GM23248 (cell line): Measurements from ENCODE around the gene LSM14B. TPM values are rescaled to one million over a fixed set of nuclear protein-coding genes. Genes with fewer than 3 reads are reported as not detected.

ENCODE experiments used
- DNase-seq: peaks from one replicate; pipeline ENCODE4 v3.0.0-alpha.2; 2015
- H2AFZ ChIP-seq: fragments of 200-600 bp; sonication (generic); 2 replicates; pipeline ENCODE4 v1.6.1; 2016; ENCODE audit warnings: antibody characterized with exemption
- H3F3A ChIP-seq: fragments of 200-600 bp; sonication (generic); 2 replicates; pipeline ENCODE4 v1.6.1; 2016; ENCODE audit warnings: mild to moderate bottlenecking, antibody characterized with exemption, mixed run types; ENCODE audit not compliant: insufficient read depth
- H3K27ac ChIP-seq: fragments of 200-600 bp; sonication (generic); 2 replicates; pipeline ENCODE4 v1.5.1; 2016; ENCODE audit warnings: mild to moderate bottlenecking
- H3K27me3 ChIP-seq: fragments of 200-600 bp; sonication (generic); replicated peaks from 2 replicates; pipeline ENCODE4 v1.6.1; 2016; ENCODE audit warnings: mild to moderate bottlenecking; ENCODE audit not compliant: insufficient read depth
- H3K36me3 ChIP-seq: fragments of 200-600 bp; sonication (generic); 2 replicates; pipeline ENCODE4 v1.6.1; 2016; ENCODE audit warnings: low read depth, mild to moderate bottlenecking
- H3K4me1 ChIP-seq: fragments of 200-600 bp; sonication (generic); 2 replicates; pipeline ENCODE4 v1.6.1; 2016; ENCODE audit warnings: mild to moderate bottlenecking; ENCODE audit not compliant: insufficient read depth
- H3K4me2 ChIP-seq: fragments of 200-600 bp; sonication (generic); one replicate; pipeline ENCODE4 v1.6.1; 2016; ENCODE audit warnings: mild to moderate bottlenecking; ENCODE audit not compliant: unreplicated experiment
- H3K4me3 ChIP-seq: fragments of 200-600 bp; sonication (generic); 2 replicates; pipeline ENCODE4 v1.5.1; 2016; ENCODE audit warnings: mild to moderate bottlenecking
- H3K79me2 ChIP-seq: fragments of 200-600 bp; sonication (generic); 2 replicates; pipeline ENCODE4 v1.6.1; 2016; ENCODE audit warnings: mild to moderate bottlenecking; ENCODE audit not compliant: insufficient read depth
- H3K9ac ChIP-seq: fragments of 200-600 bp; sonication (generic); 2 replicates; pipeline ENCODE4 v1.6.1; 2016; ENCODE audit warnings: mild to moderate bottlenecking
- H3K9me2 ChIP-seq: fragments of 200-600 bp; sonication (generic); 2 replicates; pipeline ENCODE4 v1.6.1; 2016; ENCODE audit warnings: mixed run types, mild to moderate bottlenecking, moderate library complexity; ENCODE audit not compliant: insufficient read depth
- H3K9me3 ChIP-seq: fragments of 200-600 bp; sonication (generic); one replicate; pipeline ENCODE4 v1.6.1; 2017; ENCODE audit warnings: low read depth
- H4K20me1 ChIP-seq: fragments of 200-600 bp; sonication (generic); 2 replicates; pipeline ENCODE4 v1.6.0; 2016; ENCODE audit not compliant: insufficient read depth
- EZH2 ChIP-seq: fragments of 200-600 bp; sonication (generic); IDR thresholded peaks from 2 replicates; pipeline ENCODE4 v1.6.1; 2018; ENCODE audit warnings: antibody characterized with exemption, mild to moderate bottlenecking; ENCODE audit not compliant: insufficient read depth, poor library complexity, severe bottlenecking
- EZH2phosphoT487 ChIP-seq: fragments of 200-600 bp; sonication (generic); IDR thresholded peaks from 2 replicates; pipeline ENCODE4 v1.6.1; 2018; ENCODE audit warnings: antibody characterized with exemption, moderate library complexity, mild to moderate bottlenecking, low read depth; ENCODE audit not compliant: insufficient read depth
- WGBS, 2 experiments: methylation state at CpG; one replicate each; pipeline ENCODE4 v1.1.6; 2015 to 2017; ENCODE audit warnings: low lambda C conversion rate in 2 of 2, low coverage in 1 of 2; ENCODE audit errors: missing lambda C conversion rate in 2 of 2; 5-methylcytosine and 5-hydroxymethylcytosine counted together
- in situ Hi-C: fragments of 300-500 bp; cut with MboI; formaldehyde crosslinking; loops from 2 replicates; pipeline ENCODE4 v1.15.0; 2020
- polyA plus RNA-seq: library from polyadenylated mRNA; unstranded; fragments of >200 nt; fragmentation: Nextera tagmentation; extraction: Ambion mirVana; gene quantifications from 2 replicates; pipeline ENCODE4 v1.2.1, GENCODE V29; 2016
- total RNA-seq: library from RNA; depleted of rRNA; stranded (reverse); fragments of >200 nt; shearing (Covaris generic); gene quantifications from 2 replicates; pipeline ENCODE4 v1.2.3, GENCODE V29; 2014

Gene LSM14B
- total and polyA plus RNA-seq, 2 experiments from 2014 or later: 1.3 to 28.0 TPM

- WGBS, 2 experiments: 87 to 93% methylated on average over 24 to 25 of the region's 25 CpGs
- Histone ChIP-seq H3K36me3 (no peaks in the 10 kb centered on the region; the same call in 1 of the 2 replicates), H4K20me1 (peaks cover 7% of the 10 kb centered on the region; the same call in 1 of the 2 replicates)
Measured at GRCh38 chr20:62157387-62158087, 35.3 kb downstream of the LSM14B start.

GRCh38 chr20:62158088-62158400 is 35.8 kb downstream of the LSM14B start:
- no peak overlapping the region for H2AFZ ChIP-seq
- no peak overlapping the region for H3K9ac ChIP-seq
- TF ChIP-seq EZH2 (no peak), EZH2phosphoT487 (no peak)
- H3K9me3 ChIP-seq: no peaks in the 10 kb centered on the region
- in situ Hi-C loops: no loop called here
- H3K36me3 ChIP-seq: no peaks in the 10 kb centered on the region; the same call in 1 of the 2 replicates
- H3F3A ChIP-seq: no peaks in the 10 kb centered on the region
- WGBS, 2 experiments: 92 to 95% methylated on average over 12 of the region's 12 CpGs
- no peaks in the 10 kb centered on the region for H3K9me2 ChIP-seq
- peaks cover 7% of the 10 kb centered on the region; the same call in 1 of the 2 replicates for H4K20me1 ChIP-seq
- H3K4me3 ChIP-seq: no peak overlapping the region
- no peak overlapping the region for H3K4me2 ChIP-seq
- peaks cover 15% of the 10 kb centered on the region for H3K4me1 ChIP-seq
- no peak for DNase-seq
- H3K27me3 ChIP-seq: no peaks in the 10 kb centered on the region
- no peak overlapping the region for H3K27ac ChIP-seq
- peaks cover 82% of the 10 kb centered on the region for H3K79me2 ChIP-seq

More at GRCh38 chr20:62157387-62158087, 35.3 kb downstream of the LSM14B start:
- Histone ChIP-seq H3K9me2 (no peaks in the 10 kb centered on the region), H3K4me2 (no peak overlapping the region), H3K79me2 (peaks cover 87% of the 10 kb centered on the region), H3F3A (no peaks in the 10 kb centered on the region), H2AFZ (no peak overlapping the region), H3K27me3 (no peaks in the 10 kb centered on the region), H3K9me3 (no peaks in the 10 kb centered on the region), H3K4me1 (peaks cover 15% of the 10 kb centered on the region), H3K27ac (no peak overlapping the region), H3K9ac (no peak overlapping the region), H3K4me3 (no peak overlapping the region)
- in situ Hi-C loops: no loop called here
- TF ChIP-seq EZH2phosphoT487: no peak
- TF ChIP-seq EZH2: no peak
- no peak for DNase-seq

- no peak overlapping the region for H3K9ac ChIP-seq
- H3F3A ChIP-seq: no peaks in the 10 kb centered on the region
- H3K79me2 ChIP-seq: peaks cover 77% of the 10 kb centered on the region
- H3K4me1 ChIP-seq: peaks cover 15% of the 10 kb centered on the region
- H4K20me1 ChIP-seq: peaks cover 7% of the 10 kb centered on the region; the same call in 1 of the 2 replicates
- no peak overlapping the region for H3K4me3 ChIP-seq
- TF ChIP-seq EZH2phosphoT487 (no peak), EZH2 (no peak)
- no peaks in the 10 kb centered on the region for H3K9me3 ChIP-seq
- DNase-seq: no peak
- no peak overlapping the region for H3K27ac ChIP-seq
- no peaks in the 10 kb centered on the region for H3K9me2 ChIP-seq
- no peak overlapping the region for H2AFZ ChIP-seq
- no peaks in the 10 kb centered on the region for H3K27me3 ChIP-seq
- in situ Hi-C loops: no loop called here
- H3K4me2 ChIP-seq: no peak overlapping the region
- no peaks in the 10 kb centered on the region; the same call in 1 of the 2 replicates for H3K36me3 ChIP-seq
- 96 to 98% methylated on average over 22 of the region's 22 CpGs for WGBS, 2 experiments
Measured at GRCh38 chr20:62158541-62158940, 36.3 kb downstream of the LSM14B start.

- TF ChIP-seq EZH2phosphoT487 (no peak), EZH2 (no peak)
Measured at GRCh38 chr20:62159052-62159451, 36.8 kb downstream of the LSM14B start.

More at GRCh38 chr20:62159052-62159451, 36.8 kb downstream of the LSM14B start:
- no peak overlapping the region for H3K4me2 ChIP-seq
- H3K4me3 ChIP-seq: no peak overlapping the region
- H3K9me3 ChIP-seq: no peaks in the 10 kb centered on the region
- no peaks in the 10 kb centered on the region for H3K9me2 ChIP-seq
- peaks cover 72% of the 10 kb centered on the region for H3K79me2 ChIP-seq
- no peak overlapping the region for H2AFZ ChIP-seq
- no peaks in the 10 kb centered on the region; the same call in 1 of the 2 replicates for H3K36me3 ChIP-seq
- peaks cover 7% of the 10 kb centered on the region; the same call in 1 of the 2 replicates for H4K20me1 ChIP-seq
- H3K27ac ChIP-seq: no peak overlapping the region
- no peak overlapping the region for H3K9ac ChIP-seq
- in situ Hi-C loops: no loop called here
- H3K27me3 ChIP-seq: no peaks in the 10 kb centered on the region
- WGBS, 2 experiments: 92 to 93% methylated on average over 11 of the region's 11 CpGs
- DNase-seq: no peak
- no peaks in the 10 kb centered on the region for H3F3A ChIP-seq
- H3K4me1 ChIP-seq: peaks cover 15% of the 10 kb centered on the region
